GM18858 (cell line): ENCODE results near the gene ZBTB7C.

Experiments
- ATAC-seq: cut with Tn5 transposase; IDR thresholded peaks from one replicate; pipeline ENCODE4 v1.9.1; 2021; ENCODE audit not compliant: unreplicated experiment

Gene ZBTB7C

GRCh38 chr18:48009116-48009745 is 400.0 kb downstream of the ZBTB7C start:
- ATAC-seq: no peak

DNA sequence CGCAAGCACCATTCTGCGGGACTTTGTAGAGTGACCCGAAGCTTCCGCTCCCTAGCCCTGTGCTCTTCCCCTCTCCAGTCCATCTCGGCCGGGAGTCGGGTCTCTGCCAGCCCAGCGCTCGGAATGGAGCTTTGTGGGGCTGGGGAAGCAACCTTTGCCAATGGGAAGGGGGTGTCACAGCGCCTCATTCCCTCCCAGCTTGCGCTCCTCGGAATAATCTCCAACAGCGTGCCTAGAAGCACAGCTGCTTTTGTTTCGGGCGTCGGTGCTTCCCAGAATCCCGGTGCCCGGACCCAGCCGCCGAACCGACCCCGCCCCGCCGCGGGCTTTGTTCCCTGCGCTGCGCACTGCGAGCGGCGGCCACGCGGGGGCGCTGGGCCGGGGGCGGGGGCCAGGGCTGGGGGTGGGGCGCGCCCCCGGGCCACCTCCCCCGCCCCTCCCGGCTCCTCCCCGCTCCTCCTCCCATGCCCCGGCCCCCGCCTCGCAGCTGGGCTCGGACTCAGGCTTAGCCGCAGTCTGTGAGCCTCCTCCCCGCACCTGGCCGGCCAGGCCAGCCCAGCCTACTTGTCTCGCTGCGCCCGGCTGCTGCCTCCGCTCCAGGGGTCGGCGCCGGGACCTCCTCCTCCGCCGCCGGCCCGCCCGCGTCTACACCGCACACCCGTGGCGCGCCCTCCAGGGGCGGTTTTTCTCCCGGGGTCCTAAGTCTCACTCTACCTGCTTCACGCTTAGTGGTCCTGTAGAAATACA is 401.1 kb downstream of the ZBTB7C start:
- no peak for ATAC-seq

DNA sequence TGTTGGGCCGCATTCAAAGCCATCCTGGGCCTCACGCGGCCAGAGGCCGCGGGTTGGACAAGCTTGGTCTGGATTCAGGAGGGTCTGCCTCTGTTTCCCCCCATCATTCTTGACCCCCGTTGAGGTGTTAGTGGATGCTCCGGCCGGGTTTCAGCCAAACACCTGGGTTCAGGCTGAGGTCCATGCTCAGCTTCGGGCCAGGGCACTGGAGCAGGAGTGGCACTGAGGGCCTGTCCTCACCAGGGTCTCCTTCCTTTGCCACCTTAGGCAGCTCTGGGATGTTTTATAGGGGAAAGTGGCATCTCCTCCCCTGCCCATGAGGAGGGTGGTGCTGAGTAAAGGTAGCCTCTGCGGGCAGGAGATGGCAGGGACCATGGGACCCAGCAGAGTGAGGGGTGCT is 401.8 kb downstream of the ZBTB7C start:
- ATAC-seq: no peak

GRCh38 chr18:48006415-48007175 is 402.6 kb downstream of the ZBTB7C start:
- ATAC-seq: no peak

- no peak for ATAC-seq
Measured at GRCh38 chr18:48004577-48004976, 404.6 kb downstream of the ZBTB7C start.

GRCh38 chr18:48003426-48004349 is 405.5 kb downstream of the ZBTB7C start:
- ATAC-seq: no peak

DNA sequence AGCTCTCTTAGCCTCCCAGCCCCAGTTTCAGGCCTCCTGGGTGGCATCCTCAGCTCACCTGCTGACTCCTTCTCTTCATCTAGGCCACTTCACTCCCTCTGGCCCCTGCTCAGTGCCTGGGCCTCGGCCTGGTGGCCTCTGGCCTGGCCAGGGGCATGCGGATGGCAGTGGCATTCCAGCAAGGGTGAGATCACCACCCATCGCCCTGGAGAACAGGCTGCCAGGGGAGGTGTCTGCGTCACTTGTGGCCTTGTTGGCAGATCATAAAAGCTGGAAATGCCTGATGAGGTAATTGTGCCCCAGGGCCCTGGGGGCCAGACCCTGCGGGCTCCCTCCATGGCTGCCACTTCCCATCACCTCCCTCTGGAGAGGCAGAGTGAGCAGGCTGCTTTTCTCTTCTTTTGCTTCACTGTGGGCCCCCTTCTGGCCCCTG is 406.2 kb downstream of the ZBTB7C start:
- ATAC-seq: no peak

DNA sequence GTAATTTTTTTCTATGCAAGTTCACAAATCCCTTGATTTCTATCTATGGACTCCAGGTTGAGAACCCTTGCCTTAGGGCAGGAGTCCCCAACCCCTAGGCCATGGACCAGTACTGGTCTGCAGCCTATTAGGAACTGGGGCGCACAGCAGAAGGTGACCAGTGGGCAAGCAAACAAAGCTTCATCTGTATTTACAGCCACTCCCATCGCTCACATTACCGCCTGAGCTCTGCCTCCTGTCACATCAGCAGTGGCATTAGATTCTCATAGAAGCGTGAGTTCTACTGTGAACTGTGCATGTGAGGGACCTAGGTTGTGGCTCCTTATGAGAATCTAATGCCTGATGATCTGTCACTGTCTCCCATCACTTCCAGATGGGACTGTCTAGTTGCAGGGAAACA is 408.5 kb downstream of the ZBTB7C start:
- ATAC-seq: no peak

- no peak for ATAC-seq
Measured at GRCh38 chr18:47999801-48000248, 409.4 kb downstream of the ZBTB7C start.

DNA sequence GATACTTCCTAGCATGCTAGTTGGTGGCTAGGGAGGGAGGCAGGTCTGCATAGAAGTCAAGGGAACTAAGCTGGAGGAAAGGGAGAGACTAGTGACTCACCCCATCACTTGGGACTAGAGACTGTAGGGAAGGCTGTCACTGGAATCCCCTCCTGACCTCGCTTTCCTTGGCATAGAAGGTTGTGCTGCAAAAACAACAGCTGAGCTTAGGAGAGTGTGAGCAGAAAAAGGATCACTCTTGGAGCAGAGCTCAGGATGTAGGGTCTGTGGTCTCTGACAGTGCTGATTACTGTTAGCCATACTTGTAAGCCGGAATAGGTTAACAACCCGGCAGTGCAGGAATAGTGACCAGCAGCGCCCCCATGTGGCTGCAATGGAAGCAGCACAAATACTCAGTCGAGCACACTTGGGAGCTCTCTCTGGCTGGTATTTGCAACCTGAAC is 411.8 kb downstream of the ZBTB7C start:
- ATAC-seq: no peak

GRCh38 chr18:47996091-47996541 is 413.1 kb downstream of the ZBTB7C start:
- ATAC-seq: no peak

DNA sequence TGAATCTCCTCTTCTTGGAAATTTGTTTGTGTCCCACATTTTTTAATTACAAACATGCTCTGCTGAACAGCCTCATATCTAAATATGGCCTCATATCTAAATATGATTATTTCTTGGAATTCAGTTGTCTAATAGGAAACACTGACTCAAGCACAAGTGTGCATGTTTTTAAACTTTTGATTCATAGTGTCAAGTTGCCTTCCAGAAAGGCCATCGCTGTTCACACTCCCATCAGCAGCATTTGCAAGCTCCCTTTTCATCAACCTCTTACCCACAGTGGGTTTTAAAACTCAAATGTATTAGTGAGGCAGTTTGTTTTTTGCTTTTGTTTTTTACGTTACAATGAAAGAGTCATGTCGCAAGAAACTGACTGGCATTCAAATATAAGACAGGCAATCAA is 413.5 kb downstream of the ZBTB7C start:
- ATAC-seq: no peak

DNA sequence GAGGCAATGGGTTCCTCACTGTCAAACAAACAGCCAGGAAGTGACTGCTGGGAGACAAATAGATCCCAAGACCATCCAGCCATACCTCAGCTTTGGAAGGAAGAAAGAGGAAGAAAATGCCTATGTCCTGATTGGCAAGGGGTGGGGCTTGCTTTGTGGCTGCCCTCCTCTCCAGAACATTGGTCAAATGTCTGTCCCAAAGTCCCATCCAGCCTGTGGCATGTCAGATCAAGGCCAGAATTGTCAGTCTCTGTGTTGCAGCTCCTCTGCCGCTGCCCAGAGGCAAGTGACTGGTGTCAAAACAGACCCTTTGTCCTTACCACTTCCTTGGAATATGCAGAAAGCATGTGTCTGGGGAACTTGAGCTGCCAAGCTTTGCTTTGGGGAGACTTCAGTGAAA is 415.8 kb downstream of the ZBTB7C start:
- no peak for ATAC-seq

GRCh38 chr18:47992976-47993375 is 416.2 kb downstream of the ZBTB7C start:
- no peak for ATAC-seq

DNA sequence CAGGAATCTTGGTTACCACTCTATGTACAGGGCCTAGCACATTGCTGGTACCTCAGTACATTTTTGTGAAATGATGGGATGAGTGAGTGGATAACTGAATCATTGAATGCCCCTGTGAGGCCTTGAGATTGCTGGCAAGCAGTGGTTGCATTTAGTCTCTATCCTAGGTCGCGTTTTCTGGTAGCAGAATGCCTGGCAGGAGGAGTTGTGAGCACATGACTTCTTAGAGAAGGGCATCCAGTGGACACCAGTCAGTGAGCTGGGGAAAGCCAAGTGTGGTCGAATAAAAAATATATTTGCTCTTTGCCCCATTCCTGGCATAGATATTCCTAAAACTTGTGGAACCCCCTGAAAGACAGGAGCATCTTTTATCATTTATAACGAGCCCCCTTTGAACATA is 416.9 kb downstream of the ZBTB7C start:
- ATAC-seq: no peak

DNA sequence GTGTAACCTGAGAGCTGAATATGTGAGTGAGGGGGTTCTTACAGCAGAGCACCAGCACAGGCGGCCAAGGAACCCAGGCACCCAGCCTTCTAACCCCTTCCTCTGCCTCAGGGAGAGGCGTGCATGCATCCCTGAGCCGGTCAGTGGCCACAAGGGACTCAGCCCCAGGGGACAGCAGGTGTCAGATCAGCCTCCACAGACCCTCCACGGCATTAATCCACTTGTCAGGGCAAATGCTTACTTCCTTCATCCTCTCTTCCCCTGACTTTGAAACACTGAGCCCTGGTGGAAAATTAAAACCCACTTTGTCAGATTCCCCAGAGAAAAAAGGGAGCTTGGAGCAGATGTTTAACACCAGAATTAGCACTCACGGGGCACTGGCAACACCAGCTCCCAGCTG is 418.2 kb downstream of the ZBTB7C start:
- ATAC-seq: no peak

GRCh38 chr18:47987388-47987699 is 421.8 kb downstream of the ZBTB7C start:
- no peak for ATAC-seq

- ATAC-seq: no peak
Measured at GRCh38 chr18:47986620-47987387, 422.4 kb downstream of the ZBTB7C start.

GRCh38 chr18:47985866-47986265 is 423.3 kb downstream of the ZBTB7C start:
- ATAC-seq: no peak

DNA sequence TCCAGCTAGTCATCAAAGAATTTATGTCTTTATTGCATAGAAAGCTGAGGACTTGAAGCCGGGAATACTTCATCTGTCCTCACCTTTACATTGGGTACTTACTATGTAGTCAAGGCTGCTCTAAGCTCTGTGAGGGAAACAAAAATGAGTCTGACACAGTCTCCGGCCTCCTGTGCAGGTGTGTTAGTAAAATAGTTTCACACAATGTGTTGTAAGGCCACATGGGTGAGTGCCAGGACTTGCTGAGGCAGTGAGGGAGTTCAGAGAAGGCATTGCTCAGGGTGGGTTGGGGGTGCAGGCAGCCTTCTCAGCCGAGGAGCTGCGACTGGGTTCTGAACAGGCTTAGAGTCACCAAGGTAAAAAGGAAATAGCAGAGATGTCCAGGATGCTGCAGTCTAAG is 424.2 kb downstream of the ZBTB7C start:
- ATAC-seq: no peak
